Fibroblast of skin of right quadriceps (primary cell): ENCODE measurements around the gene L2HGDH.

Experiments used
- DNase-seq: peaks from one replicate; pipeline ENCODE4 v3.0.0-alpha.2; 2013

The L2HGDH gene

GRCh38 chr14:50225974-50226297 lies 86.1 kb downstream of the L2HGDH start:
- no peak for DNase-seq

- peak; percentile 89 for DNase-seq
Measured at GRCh38 chr14:50225067-50225973, 86.7 kb downstream of the L2HGDH start.

- DNase-seq = peak; percentile 29
Measured at GRCh38 chr14:50222055-50222613, 89.9 kb downstream of the L2HGDH start.

GRCh38 chr14:50218501-50218900 lies 93.5 kb downstream of the L2HGDH start:
- no peak for DNase-seq

GRCh38 chr14:50215416-50215815 lies 96.6 kb downstream of the L2HGDH start:
- DNase-seq = no peak

- no peak for DNase-seq
Measured at GRCh38 chr14:50213795-50214194, 98.2 kb downstream of the L2HGDH start.

- DNase-seq = no peak
Measured at GRCh38 chr14:50212726-50213125, 99.3 kb downstream of the L2HGDH start.

- no peak for DNase-seq
Measured at GRCh38 chr14:50210074-50210473, 102.0 kb downstream of the L2HGDH start.

- no peak for DNase-seq
Measured at GRCh38 chr14:50198499-50198898, 113.5 kb downstream of the L2HGDH start.

GRCh38 chr14:50191499-50191898 lies 120.5 kb downstream of the L2HGDH start:
- DNase-seq = no peak
